ENCODE data around the gene ZNF865.

DNA sequence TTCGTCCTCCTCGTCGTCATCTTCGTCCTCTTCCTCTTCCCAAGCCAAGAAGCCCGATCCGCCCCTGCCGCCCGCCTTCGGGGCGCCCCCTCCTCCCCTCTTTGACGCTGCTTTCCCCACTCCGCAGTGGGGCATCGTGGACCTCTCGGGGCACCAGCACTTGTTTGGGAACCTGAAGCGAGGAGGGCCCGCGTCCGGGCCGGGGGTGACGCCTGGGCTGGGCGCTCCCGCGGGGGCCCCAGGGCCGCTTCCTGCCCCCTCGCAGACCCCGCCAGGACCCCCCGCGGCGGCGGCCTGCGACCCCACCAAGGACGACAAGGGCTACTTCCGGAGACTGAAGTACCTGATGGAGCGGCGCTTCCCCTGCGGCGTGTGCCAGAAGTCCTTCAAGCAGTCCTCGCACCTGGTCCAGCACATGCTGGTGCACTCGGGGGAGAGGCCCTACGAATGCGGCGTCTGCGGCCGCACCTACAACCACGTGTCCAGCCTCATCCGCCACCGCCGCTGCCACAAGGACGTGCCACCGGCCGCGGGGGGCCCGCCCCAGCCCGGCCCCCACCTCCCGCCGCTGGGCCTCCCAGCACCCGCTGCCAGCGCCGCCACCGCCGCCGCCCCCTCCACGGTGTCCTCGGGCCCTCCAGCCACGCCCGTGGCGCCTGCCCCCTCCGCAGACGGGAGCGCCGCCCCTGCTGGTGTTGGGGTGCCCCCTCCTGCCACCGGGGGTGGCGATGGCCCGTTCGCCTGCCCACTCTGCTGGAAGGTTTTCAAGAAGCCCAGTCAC is 8.7 kb downstream of the ZNF865 start:
- TF ChIP-seq, protein P1, sequence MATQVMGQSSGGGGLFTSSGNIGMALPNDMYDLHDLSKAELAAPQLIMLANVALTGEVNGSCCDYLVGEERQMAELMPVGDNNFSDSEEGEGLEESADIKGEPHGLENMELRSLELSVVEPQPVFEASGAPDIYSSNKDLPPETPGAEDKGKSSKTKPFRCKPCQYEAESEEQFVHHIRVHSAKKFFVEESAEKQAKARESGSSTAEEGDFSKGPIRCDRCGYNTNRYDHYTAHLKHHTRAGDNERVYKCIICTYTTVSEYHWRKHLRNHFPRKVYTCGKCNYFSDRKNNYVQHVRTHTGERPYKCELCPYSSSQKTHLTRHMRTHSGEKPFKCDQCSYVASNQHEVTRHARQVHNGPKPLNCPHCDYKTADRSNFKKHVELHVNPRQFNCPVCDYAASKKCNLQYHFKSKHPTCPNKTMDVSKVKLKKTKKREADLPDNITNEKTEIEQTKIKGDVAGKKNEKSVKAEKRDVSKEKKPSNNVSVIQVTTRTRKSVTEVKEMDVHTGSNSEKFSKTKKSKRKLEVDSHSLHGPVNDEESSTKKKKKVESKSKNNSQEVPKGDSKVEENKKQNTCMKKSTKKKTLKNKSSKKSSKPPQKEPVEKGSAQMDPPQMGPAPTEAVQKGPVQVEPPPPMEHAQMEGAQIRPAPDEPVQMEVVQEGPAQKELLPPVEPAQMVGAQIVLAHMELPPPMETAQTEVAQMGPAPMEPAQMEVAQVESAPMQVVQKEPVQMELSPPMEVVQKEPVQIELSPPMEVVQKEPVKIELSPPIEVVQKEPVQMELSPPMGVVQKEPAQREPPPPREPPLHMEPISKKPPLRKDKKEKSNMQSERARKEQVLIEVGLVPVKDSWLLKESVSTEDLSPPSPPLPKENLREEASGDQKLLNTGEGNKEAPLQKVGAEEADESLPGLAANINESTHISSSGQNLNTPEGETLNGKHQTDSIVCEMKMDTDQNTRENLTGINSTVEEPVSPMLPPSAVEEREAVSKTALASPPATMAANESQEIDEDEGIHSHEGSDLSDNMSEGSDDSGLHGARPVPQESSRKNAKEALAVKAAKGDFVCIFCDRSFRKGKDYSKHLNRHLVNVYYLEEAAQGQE (IDR thresholded peaks at IDR 0.05; ENCODE audit: low read depth): no peak
- no peak for TF ChIP-seq POLR2A (IDR thresholded peaks at IDR 0.05; ENCODE audit: borderline replicate concordance, extremely low read depth, insufficient read depth, insufficient read length)
- TF ChIP-seq, protein P2, sequence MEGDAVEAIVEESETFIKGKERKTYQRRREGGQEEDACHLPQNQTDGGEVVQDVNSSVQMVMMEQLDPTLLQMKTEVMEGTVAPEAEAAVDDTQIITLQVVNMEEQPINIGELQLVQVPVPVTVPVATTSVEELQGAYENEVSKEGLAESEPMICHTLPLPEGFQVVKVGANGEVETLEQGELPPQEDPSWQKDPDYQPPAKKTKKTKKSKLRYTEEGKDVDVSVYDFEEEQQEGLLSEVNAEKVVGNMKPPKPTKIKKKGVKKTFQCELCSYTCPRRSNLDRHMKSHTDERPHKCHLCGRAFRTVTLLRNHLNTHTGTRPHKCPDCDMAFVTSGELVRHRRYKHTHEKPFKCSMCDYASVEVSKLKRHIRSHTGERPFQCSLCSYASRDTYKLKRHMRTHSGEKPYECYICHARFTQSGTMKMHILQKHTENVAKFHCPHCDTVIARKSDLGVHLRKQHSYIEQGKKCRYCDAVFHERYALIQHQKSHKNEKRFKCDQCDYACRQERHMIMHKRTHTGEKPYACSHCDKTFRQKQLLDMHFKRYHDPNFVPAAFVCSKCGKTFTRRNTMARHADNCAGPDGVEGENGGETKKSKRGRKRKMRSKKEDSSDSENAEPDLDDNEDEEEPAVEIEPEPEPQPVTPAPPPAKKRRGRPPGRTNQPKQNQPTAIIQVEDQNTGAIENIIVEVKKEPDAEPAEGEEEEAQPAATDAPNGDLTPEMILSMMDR (IDR thresholded peaks at IDR 0.05 in 2 of 3, conservative IDR thresholded peaks at IDR 0.05 in 1 of 3; ENCODE audit: borderline replicate concordance in 1 of 3, insufficient read depth in 1 of 3, low read depth in 2 of 3, low read length in 2 of 3): no peak
- no peak for TF ChIP-seq SIN3A (IDR thresholded peaks at IDR 0.05; ENCODE audit: low read depth)
- no peak for TF ChIP-seq JUND (IDR thresholded peaks at IDR 0.05)
- TF ChIP-seq EZH2phosphoT487 (IDR thresholded peaks at IDR 0.05; ENCODE audit: borderline replicate concordance): no peak
- TF ChIP-seq, protein P3, sequence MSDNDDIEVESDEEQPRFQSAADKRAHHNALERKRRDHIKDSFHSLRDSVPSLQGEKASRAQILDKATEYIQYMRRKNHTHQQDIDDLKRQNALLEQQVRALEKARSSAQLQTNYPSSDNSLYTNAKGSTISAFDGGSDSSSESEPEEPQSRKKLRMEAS (IDR thresholded peaks at IDR 0.05): no peak
- TF ChIP-seq EGR1 (IDR thresholded peaks at IDR 0.05; ENCODE audit: low read depth): no peak
- TF ChIP-seq RAD21 (IDR thresholded peaks at IDR 0.05; ENCODE audit: low read depth): no peak
- no peak for TF ChIP-seq EZH2 (IDR thresholded peaks at IDR 0.05)
- TF ChIP-seq, protein P4, sequence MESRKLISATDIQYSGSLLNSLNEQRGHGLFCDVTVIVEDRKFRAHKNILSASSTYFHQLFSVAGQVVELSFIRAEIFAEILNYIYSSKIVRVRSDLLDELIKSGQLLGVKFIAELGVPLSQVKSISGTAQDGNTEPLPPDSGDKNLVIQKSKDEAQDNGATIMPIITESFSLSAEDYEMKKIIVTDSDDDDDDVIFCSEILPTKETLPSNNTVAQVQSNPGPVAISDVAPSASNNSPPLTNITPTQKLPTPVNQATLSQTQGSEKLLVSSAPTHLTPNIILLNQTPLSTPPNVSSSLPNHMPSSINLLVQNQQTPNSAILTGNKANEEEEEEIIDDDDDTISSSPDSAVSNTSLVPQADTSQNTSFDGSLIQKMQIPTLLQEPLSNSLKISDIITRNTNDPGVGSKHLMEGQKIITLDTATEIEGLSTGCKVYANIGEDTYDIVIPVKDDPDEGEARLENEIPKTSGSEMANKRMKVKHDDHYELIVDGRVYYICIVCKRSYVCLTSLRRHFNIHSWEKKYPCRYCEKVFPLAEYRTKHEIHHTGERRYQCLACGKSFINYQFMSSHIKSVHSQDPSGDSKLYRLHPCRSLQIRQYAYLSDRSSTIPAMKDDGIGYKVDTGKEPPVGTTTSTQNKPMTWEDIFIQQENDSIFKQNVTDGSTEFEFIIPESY (IDR thresholded peaks at IDR 0.05; ENCODE audit: extremely low read depth, insufficient replicate concordance, low read length): no peak
- no peak for TF ChIP-seq TCF7L2 (IDR thresholded peaks at IDR 0.05; ENCODE audit: borderline replicate concordance, extremely low read depth, insufficient read depth, insufficient read length)
